ENCODE data around the gene RPL26.

- TF ChIP-seq CTCF (conservative IDR thresholded peaks at IDR 0.05 in 1 of 2, IDR thresholded peaks at IDR 0.05 in 1 of 2; ENCODE audit: low read depth in 1 of 2, low read length in 2 of 2) (no peak), EZH2 (IDR thresholded peaks at IDR 0.05; ENCODE audit: low read length, missing control alignments) (no peak)
These were observed 1.9 kb upstream of the RPL26 start for GRCh38 chr17:8384801-8385378.
